T-helper 2 cell (primary cell): Measurements from ENCODE around the gene PYGL.
"Not testable (repeated sequence)": the region's sequence is repeated elsewhere in the genome, so short reads cannot be mapped to it uniquely, and the experiment has no call there.

Source experiments
- DNase-seq, 5 experiments: peaks; one replicate each; pipeline versions ENCODE4 v3.0.0 to v3.0.0-alpha.2; 2012 to 2022

The PYGL gene

DNA sequence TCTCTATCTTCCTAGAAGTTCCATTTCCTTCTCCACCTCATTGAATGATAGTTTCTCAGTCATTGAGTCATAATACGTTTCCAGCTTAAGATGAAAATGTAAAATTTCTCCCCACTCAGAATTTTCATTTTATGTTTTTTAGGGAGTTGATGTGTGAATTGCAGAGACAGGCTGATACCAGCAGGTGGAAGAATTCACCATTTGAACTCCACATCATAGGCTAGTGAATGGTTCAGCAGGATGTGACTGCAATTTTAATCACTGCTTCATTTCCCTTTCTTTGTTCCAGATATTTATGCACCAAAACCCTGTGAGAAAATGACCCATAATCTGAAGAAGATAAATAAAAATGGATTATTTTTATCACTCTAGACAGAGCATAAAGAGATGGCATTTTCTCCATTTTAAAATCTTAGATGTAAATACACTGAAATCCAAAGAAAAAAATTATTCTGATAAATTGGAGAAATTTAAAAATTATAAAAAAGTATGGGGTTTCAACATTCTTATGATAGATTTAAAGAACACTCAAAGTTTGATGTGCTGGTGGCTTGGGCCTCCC is 10.6 kb upstream of the PYGL start:
- peak in 1 of 5 experiments; percentile 13 for DNase-seq

DNA sequence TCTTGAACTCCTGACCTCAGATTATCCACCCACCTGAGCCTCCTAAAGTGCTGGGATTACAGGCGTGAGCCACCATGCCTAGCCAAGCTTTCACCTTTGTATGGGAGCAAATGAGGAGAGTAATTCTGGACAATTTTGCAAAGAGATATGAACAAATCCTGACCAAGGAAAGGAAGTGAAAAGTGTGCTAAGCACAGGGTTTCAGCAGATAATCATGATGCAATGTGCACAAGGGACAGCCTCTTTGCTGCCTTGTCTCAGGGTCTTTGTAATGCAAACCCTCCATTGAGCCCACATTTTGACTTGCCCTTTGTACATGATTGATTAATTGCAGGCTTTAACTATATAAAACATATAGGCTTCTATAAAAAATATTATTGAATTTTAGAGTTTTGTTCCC is 9.2 kb upstream of the PYGL start:
- DNase-seq, result no peak

DNA sequence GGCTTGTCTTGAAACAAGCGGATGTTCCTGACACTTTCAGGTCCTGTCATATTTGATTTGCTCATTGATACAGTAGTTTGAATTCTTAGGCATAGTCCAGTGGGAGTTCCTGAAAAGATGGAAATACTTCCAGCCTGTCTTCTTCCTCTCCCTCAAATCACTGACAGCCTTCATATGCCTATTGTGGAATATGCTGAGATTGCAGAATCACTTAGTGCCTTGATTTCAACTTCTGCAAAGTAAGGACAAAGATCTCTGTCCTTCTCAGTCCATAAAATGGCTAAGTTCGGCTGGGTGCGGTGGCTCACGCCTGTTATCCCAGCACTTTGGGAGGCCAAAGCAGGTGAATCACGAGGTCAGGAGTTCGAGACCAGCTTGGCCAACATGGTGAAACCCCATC is 6.7 kb upstream of the PYGL start:
- DNase-seq, result no peak

DNA sequence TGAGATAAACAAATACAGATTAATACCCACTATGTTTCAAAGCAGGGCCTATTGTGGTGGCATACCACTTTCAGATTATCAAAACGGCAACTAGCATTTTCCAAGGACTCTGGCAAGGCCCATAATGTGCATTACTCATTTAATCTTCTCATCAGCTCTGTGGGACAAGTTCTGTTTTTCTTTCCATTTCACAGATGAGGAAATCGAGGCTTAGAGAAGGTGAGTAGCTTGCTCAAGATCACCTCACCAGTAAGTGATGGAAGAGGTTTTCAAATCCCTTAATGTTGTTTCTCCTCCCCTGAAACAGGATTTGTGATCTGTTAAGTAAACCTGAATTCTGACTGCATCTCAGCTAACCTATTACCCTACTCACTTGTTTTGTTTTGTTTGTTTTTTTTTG is 3.9 kb upstream of the PYGL start:
- DNase-seq, result no peak

DNA sequence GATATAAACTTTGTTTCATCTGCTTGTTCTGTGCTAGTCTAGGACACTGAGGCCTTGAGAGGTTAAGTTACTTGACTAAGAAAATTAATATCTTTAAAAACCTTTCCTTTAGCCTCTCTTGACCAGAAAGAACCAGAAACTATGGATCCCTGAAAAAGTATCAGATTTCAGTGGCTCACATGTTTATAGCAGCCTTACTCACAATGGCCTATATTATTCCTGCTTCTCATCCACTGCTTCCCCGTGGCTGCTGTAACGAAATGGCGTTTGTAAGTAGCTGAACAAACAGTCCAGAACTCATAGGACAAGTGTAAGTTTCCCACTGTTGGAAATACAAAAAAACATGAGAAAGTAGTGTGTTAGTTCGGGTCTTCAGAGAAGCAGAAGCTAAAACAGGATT is 3.2 kb upstream of the PYGL start:
- no peak for DNase-seq

DNA sequence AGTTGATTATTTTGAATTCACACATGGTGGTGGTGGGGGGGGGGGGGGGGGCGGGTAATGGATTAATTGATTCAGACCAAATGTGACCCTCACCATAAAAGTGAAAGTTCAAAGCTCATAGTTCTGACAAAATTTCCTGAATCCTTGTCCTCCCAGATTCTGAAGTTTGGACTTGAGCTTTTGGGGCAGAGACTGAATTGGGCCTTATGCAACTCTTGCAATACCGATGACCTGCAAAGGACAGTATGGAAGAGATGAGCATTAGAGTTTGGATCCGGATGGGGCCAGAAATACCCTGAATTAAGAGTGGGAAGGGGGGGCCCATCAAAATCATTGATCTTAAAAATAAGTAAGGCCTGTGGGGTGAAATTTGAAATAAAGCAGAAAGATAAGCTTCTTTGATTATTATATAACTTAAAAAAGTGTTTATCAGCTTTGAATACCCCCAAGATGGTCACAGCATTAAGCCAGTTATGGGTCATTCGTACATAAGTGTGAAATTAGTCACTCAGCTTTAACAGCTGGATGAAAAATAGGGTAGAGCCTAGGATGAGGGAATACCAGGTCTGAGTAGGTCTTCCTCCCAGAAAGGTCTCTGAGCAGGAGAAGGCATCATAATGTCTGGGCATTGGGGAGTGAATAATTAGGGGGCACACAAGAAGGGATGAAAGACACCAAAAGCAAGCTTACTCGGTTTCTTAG is 2.1 kb upstream of the PYGL start:
- DNase-seq, result no peak

DNA sequence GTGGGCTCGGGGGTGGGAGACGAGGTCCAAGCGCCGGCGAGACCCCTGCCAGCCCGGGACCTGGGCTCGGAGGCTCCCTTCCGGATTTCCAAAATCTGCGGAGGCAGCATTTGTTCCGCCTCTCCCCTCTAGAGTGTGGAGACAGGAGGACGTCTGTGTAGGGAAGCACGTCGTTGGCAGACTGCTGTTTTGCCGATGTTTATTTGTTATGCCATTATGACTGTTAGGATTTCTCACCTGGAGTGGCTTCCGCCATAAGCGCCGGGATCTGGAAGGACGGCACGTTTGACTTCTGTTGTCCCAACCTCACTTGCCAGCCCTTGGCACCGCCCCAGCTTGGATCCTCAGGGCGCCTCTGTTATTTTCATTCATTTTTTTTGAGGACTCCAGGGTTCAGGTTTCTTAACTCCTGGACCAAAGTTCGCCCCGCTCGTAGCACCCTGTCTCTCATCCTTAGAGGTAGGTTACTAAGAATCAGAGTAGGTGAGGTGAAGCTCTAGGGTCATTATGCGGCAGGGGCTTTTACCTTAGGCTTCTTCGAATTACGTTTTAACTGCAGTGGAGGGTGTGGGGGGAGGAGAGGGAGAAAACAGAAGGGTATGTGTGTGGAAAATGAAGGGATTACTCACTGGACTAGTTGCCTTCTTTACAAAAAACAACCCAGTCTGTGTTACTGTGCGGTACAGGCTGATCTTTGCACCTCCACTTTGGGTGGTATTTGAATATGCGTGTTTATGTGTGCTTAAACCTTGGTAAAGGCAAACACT is 547 bp upstream of the PYGL start:
- DNase-seq, result no peak

DNA sequence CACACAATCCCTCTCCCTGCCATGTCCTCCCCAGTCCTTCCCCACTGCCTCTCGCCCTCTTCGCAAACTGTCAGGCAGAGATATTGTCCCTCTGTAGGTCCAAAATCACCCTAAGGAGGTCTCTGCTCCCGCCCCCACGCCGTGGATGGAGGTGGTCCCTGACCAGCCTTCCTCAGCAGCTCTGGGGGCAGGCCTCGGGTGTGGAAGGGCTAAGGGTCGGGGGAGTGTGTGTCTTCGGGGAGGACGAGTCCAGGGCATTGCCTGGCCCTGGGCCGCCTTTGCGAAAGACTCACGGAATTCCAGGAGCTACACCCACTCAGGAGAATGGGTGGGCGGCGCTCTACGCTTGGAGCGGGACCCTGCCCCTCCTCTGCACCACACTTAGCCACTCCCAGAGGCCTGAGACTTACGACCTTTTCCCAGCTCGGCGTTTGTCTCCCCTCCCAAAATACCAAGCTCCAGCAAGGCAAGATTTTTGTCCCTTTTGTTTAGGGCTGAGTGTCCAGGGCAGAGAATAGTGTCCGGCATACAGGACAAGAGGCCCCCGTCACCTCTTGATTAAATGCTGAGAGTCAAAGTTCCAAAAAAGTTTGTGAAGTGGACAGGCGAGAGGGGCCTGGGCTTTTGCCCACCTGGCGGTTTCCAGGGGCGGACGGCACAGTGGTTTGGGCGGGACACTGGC is 881 bp downstream of the PYGL start:
- DNase-seq, result no peak

DNA sequence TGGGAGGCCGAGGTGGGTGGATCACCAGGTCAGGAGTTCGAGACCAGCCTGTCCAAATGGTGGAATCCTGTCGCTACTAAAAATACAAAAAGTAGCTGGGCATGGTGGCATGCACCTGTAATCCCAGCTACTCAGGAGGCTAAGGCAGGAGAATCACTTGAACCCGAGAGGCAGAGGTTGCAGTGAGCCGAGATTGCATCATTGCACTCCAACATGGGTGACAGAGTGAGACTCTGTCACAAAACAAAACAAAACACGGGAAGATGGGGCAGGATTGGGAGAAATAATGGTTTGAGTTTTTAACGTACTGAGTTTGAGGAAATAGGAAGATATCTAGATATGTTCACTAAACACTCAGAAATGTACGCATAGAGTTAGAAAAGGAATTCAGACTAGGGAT is 2.6 kb downstream of the PYGL start:
- not testable (repeated sequence) for DNase-seq

DNA sequence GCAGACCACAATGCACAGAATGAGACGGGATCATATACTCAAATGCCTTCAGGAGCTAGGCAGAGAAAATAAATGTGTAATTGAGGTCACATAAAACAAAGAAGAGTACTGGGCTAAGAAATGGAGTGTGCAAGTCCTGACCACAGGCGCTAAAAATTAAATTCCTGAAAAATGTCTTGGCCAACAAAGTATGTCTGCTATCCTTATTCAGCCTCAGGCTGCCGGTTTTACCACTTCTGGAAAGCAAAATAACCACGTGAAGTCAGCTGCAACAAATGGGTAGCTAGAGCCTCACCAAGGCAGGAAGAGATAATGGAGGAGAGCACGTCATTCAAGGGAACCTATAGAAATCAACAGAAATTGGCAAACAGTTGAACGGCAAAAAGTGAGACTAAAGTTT is 3.1 kb downstream of the PYGL start:
- DNase-seq, result no peak

DNA sequence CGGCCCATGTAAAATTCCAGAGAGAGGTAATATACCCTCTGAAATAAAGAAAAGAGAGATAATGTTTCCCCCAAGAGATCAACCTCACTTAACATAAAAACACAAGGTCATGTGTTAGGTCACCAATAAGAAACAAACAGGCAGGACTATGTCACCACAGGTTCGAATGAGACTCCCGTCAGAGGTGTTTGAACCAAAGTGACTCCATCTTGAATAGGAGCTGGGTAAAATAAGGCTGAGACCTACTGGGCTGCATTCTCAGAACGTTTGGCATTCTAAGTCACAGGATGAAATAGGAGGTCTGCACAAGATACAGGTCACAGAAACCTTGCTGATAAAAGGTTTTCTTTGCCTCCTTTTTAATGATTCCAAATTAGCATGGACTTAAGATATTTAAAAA is 6.5 kb downstream of the PYGL start:
- no peak for DNase-seq

DNA sequence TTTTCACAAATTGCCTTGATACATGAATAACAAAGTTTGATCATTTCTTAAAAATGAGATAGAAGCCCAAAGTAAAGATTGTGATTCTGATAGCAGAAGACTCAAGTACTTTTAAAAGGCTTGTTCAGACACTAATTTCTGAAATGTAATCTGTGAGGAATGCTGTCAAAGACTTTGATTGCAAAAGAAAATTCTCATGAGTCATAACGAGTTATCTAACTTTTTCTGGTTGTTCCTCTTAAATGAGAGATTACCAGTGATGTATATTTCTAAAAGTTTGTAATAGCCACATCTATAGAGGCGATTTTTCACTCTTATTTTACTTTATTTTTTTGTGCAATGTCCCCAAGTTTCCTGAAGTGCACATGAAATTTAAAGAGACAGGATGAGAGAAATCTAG is 7.0 kb downstream of the PYGL start:
- no peak for DNase-seq

DNA sequence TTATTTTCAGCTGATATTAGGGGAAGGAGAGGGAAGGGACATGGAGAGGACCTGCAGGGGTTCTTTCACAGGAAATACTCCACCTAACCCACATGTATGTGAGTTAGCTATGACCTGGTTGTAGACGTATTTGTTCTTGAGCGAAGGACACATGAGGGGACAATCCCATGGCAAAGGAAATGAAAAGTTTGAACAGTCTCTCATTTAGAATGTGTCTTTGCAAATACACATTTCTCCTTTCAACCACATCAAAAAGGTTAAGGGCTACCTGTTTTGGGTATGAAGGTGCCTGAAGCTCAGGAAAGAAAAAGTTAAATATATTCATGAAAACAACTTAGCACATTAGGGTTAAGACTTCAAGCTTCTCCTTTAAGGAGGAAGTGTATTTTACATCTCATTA is 7.4 kb downstream of the PYGL start:
- no peak for DNase-seq

DNA sequence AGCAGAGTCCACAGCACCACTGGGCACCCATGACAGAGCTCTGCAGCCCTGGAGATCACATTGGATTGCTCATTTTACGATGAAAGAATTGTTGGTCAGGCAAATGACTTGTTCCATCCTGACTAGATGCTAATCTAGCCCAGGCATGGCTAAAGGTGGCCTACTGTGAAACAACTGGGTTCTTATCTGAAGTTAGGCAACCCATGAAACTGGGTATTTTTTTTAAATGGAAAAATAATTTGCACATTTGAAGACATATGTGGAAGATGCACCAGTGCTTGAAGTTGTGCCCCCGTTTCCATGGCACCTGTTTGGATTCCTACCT is 8.3 kb downstream of the PYGL start:
- DNase-seq, result no peak

DNA sequence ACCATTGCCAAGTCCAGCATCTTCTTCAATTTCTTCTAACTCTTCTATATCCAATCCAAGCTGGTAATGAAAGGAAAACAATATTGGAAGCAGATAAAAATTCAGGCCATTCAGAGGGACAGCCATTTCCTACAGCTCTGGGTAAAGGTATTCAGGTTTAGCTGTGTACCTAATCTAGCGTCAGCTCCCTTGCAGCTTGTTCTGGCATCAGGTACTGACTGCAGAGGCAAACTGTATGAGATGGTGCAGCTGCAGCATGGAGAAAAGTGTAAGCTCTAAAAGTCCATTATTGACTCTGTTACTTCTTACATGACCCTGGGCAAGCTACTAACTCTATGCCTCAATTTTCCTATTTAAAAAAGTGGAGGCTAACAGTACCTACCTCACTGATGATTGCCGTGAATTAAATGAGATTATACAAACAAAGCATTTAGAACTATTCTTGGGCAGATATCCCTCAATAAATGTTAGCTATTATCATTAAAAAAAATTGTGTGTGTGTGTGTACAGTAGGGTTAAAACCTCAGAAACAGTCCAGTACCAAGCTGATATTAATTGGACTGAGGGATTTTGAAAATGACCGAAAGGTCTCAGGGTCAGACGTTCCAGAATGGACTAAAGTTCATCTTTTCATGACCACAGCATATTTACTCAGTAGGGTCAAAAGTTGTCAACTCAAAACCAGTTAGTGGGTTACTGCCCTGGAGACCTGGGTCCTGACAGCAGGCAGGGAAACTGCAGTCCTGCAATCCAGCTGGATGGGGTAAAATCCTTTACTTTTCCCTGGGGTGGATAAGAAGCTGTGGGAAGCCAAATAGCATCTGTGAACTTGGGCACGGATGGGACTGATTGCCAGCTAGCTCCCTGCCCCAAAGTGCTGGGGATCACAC is 8.9 kb downstream of the PYGL start:
- DNase-seq, result no peak

DNA sequence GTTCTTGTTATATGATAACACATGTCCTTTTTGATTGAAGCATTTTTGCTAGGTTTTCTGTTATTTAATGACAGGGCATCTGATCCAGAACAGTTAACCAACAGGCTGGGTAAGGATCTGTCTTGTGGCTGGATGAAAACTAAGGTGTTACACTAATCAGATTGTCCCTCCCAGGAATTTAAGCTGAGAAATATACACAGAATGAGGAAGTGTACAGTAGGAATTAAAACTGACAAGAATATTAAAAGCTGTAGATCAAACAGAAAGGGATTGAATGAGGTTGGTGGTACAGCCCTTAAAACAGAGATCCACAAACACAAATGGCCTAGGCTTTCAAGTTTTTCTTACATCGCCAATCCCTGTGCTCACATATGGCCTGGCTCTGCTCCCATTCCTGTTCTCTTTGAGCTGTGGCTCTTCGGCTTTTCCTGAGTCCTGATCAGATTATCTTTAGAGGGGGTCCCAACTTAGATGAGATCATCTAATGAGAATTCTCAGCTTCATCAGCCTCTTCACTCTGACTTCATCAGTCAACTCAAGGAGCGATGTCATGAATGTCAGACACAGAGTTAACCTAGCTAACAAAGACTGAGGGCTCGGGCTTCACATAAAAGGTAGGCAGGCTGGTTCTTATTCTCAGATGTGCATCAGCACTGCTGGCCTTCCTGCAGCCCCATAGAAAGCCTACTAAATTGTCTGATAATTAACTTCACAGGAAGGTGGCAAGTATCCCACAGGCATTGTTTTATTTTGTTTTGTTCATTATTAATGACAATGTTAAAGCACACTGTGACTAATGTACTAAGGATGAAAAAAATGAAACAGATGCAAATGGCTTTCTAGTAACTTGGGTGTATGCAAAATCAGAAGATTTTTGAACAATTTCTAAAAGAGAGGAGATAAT is 11.4 kb downstream of the PYGL start:
- no peak for DNase-seq

DNA sequence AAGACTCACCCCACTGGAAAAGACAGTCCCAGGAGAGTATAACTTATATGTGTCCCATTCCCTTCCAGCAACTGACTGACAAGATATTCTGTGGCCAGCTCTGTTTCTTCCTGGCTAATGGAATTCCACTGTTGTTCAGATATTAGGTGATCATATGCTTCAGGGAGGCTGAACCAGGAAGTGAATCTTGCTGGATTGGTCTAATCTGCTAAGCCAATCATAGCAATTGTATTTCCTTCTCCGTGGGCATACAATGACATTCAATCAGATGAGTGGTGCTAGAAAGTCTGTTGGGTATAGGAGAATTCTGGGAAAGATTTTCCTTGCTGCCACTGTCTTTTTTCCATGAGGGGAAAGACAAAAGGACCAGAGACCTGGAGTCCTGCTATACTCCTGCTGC is 12.1 kb downstream of the PYGL start:
- no peak for DNase-seq

DNA sequence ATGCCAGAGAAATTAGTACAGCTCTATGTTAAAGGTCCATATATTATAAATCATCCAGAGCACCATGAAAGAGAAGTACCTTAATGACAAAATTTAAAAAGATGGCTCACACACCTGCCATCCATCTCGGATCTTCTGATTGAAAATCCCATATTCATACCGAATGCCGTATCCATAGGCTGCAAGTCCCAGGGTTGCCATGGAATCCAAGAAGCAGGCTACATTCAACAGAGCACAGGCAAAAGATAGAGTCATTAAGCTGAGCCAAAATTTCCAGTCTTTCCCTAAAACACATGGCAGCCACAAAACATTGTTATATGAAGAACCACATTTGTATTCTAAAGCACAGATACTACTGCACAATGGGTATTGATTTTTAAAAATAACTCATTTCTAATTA is 12.7 kb downstream of the PYGL start:
- DNase-seq, result no peak

DNA sequence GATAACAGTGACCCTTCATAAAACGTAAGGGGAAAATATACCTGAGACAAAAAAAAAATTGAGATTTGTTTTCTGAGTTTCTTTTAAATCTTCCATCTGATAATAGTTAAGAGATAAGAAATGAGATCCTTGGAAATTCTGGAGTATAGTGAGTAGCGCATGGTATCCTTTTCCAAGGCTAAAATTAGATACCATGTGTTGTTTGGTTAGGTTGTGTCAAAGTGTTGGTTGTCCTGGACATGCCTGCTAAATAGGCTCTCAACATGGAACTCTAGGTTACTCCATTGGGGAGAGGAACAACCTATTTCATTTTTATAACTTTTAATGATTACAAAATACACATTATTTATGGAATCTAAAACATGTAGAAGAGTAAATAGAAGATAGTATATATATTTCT is 14.8 kb downstream of the PYGL start:
- no peak for DNase-seq

DNA sequence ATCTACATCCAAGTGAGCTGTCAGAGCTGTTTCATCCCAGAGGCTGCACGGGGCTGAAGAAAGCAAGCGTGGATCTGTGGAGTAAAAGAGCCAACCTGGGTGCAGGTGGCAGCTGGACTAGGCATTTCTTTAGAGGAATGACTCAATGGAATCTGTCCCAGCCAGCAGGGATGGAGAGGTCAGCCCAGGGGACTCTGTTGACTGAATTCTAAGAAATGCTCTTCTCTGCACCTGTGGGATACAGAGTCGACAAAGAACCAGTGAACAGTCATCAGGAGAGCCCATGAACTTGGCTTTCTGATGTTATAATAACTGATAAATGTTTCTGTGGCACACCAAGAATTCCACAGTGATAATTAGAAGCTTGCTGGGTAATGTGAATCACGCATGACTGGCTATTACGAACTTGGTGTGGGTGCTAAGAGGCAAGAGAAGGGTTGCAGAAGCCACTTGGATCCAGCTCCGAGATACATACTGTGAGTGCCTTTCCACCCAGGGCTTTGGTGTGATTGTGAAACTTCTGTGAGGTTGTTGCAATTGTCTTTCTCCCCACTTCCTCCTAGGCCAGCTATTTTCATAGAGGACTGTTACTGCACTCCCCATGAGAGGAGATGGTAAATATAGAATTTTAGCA is 16.2 kb downstream of the PYGL start:
- no peak for DNase-seq

DNA sequence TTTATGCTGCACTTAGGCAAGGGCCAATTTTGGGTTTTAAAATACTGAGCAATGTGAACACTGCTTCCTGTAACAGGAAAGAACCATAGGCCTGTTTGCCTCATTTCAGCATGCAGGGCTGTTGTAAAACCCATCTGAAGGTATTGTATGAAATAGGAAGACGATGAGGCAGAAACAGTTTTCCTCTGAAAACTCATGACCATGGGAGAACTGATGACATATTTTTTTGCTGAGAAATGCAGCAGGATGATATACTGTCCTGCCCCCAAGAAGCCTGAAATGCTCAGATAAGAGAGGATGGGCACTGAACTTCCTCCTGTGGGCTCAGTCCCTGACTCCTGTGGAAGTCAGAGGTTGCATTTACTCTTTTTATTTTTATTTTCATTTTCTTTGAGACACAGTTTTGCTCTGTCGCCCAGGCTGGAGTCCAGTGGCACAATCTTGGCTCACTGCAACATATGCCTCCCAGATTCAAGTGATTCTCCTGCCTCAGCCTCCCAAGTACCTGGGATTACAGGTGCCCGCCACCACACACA is 17.4 kb downstream of the PYGL start:
- DNase-seq, result no peak
